Bone marrow (tissue), 2 donors: Measurements from ENCODE around the gene EDEM3.

Source experiments
- DNase-seq, 2 donors: peaks; one replicate each; lab custom pipeline; 2025; lab: John Stamatoyannopoulos, UW

EDEM3 gene

GRCh38 chr1:184673305-184673704 lies 81.4 kb downstream of the EDEM3 start:
- no peak for DNase-seq

GRCh38 chr1:184672013-184672726 lies 82.5 kb downstream of the EDEM3 start:
- DNase-seq = no peak

GRCh38 chr1:184669391-184669790 lies 85.3 kb downstream of the EDEM3 start:
- DNase-seq = no peak

- DNase-seq = no peak
These were observed 89.3 kb downstream of the EDEM3 start for GRCh38 chr1:184665360-184665759.

DNA sequence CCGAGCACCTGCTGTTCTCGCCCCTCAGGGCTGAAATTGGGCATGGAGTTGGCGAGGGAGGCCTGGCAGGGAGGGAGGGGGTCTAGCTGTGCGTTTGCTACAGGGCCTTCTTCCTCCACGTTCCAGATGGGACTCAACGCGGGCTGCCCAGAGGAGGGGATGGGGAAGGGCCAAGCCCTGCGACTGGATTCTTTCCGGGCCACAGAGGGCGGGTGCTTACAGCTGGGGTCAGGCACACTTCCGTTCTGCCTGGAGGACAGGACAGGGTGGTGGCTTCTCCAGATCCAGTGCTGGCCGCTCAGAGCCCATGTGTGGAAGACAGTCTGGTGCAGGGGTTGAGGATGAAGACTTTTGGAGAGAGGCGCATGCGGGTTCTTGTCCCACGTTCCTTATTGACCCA lies 90.0 kb downstream of the EDEM3 start:
- DNase-seq = no peak

DNA sequence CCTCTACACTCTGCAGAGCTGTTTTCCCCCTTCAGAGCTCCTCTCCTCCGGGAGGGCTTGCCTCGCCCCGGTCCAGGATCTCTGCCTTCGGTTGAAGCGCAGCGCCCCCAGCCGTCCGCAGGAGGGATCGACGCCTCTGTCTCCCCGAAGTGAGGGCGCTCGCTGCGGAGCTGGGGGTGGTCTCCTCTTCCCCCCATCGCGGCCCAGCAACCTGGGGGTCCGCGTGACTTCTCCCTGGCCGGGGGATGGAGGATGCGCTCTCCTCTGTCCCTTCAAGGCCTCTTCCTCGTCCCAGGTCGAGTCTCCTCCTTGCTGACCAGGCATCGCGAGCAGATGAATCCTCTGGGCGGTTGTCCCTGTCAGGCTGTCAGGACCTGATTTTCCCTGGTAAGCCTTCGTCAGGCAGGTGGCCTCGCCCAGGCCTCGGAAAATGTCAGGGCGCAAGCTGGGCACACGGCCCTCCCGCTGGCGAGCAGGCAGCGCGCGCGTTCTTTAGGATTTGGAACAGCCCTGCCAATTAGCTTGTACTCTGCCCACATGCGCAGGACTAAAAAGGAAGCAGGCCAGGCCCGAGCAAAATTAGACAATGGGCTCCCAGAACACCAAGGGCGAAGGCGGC lies 90.5 kb downstream of the EDEM3 start:
- peak; percentile 37 to 43 for DNase-seq

GRCh38 chr1:184661801-184662200 lies 92.9 kb downstream of the EDEM3 start:
- no peak for DNase-seq

GRCh38 chr1:184660462-184661191 lies 94.0 kb downstream of the EDEM3 start:
- no peak for DNase-seq

DNA sequence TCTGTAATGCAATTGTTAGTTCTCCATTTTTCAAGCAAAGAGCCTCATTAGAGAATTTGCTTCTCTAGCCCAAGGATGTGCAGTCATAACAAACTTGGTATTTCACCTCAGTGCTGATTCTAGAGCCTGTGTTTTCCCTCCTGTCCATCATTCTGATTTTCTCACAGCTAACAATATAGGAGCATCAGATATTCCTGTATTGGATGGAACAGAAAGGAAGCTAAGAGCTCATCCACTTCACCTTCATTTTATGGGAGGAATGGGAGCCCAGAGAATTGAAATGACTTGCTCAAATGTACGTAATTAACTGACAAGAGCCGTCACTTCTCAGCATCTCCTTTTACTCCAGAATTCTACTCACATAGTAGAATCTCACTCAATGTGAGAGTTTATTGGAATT lies 96.6 kb downstream of the EDEM3 start:
- DNase-seq = no peak

DNA sequence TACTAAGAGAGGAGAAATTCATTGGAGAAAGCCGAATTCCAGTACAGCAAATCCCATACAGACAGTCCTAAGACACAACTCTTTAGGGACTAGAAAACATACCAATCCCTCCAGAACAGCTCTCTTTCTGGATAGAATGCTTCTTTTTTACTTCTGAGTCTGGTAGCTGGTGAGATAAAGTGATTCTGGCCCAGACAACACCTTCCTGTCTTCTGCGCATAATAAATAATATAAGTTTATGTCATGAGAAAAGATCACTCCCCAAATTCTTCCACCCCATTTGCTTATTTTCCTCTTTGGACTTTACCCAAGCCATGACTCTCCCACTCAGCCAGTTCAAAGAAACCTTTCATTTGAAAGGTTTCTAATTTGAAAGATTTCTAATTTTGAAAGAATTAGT lies 98.4 kb downstream of the EDEM3 start:
- DNase-seq = no peak

DNA sequence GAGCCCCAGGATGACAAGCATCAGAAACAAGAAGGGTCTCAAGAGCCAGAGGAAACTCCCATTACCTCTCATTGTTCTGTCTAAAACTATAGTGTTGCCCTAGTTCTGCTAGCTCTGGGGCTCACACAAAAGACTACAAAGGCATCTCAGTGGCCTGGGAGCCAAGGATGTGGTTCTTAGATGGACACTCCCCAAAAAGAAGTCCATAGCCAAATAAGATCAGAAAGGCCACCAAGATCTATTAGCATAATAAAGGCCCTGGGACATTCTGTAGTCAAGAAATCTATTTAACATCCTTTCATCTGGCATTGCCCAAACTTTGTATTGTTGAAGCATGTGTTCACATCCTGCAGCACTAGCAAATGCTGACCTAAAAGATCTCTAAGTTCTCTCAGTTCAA lies 99.5 kb downstream of the EDEM3 start:
- DNase-seq = no peak

- DNase-seq = no peak
These were observed 104.3 kb downstream of the EDEM3 start for GRCh38 chr1:184650177-184650866.

DNA sequence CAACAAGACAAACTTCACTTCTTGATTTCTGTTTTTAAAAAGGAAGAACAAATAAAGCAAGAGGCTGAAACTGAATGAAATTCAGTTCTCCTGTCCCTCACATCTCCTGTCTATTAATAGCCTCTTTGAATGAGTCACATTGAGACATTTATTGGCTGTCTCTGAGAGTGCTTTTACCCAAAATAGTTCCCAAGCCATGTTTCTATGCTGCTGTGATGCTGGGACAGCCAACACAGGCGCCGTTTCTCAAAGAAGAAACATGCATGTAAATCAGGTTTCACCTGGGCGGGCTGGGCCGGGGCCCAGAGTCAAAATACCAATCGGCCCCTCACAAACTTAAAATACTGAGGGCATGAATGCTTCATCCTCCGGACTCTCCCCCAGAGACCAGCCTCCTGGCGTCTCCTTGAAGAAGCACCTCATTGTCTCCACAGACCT lies 105.2 kb downstream of the EDEM3 start:
- DNase-seq = peak in 1 of 2 donors; percentile 29

DNA sequence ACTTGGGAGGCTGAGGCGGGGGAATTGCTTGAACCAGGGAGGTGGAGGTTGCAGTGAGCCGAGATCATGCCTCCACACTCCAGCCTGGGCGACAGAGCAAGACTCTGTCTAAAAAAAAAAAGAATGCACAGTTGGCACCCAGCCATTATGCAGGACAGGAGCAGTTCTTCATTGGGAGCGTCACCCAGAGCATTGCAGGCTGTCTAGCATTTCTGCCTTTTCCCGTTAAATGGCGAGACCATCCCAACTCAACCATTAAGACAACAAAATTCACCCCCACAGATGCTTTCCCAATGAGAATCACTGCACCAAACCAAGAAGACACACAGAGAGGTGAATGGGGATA lies 105.8 kb downstream of the EDEM3 start:
- DNase-seq = no peak

DNA sequence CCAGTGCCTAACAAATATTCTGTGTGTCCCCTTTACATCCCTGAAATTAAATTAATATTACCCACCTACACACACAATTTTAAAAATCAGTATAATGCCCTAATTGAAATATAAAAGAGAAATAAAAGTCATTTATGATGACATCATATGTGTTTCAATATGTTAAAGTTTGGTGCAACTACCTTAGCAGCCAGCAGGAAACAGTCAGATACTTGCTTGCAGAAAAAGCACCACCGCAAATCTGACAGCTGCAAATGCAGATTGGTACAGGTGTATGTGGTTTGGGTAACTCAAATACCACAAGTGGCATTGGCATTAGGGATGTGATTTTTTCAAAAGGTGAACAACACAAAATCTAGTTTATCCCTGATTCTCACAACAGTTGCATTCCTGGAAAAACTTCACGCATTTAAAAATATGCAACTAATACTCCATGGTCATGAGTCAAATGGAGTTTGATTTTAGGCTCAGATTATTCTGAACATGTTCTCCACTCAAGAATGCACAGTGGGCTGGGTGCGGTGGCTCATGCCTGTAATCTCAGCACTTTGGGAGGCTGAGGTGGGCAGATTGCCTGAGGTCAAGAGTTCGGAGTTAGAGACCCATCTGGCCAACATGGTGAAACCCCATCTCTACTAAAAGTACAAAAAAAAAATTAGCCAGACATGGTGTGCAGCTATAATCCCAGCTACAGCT lies 106.3 kb downstream of the EDEM3 start:
- DNase-seq = no peak

- no peak for DNase-seq
These were observed 107.2 kb downstream of the EDEM3 start for GRCh38 chr1:184647471-184647870.

GRCh38 chr1:184646824-184647223 lies 107.8 kb downstream of the EDEM3 start:
- no peak for DNase-seq

- DNase-seq = no peak
These were observed 108.4 kb downstream of the EDEM3 start for GRCh38 chr1:184646178-184646701.

DNA sequence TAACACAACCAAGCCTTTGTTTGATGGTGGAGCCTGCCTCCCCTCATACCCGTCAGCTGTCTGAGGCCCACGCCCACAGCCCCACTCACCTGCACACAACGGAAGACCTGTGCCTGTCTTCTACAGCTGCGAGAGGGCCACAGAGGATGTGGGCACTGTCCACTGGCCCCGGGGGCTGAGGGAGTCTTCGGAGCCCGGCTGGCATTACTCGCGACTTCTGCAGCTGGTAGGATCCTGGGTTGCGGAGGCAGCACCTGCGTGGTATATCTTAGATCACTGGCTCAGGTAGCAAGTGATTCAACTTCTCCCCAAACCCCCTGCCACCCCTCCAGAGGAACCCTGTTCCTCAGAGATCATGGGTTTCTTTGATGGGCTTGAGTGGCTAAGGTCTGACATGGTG lies 109.9 kb downstream of the EDEM3 start:
- no peak for DNase-seq

- DNase-seq = no peak
These were observed 111.0 kb downstream of the EDEM3 start for GRCh38 chr1:184643661-184644060.

DNA sequence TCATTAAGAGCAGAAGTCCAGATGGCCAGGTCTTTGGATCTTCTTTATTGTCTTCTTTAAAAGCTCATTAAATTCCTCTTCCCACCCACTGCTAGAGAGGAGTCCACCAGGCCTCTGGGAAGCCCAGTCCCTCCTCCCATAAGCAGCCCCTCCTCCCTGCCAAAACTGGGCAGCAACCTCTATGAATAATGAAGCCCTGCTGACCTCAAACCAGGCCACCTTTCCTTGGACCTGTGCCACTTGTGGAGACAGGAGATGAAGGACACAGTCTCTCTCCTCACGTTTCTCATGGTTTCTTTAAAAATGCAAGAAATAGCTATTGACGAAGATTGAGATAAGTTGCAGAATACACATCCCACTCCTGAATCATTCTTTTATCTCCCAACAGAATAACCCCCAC lies 112.8 kb downstream of the EDEM3 start:
- no peak for DNase-seq

DNA sequence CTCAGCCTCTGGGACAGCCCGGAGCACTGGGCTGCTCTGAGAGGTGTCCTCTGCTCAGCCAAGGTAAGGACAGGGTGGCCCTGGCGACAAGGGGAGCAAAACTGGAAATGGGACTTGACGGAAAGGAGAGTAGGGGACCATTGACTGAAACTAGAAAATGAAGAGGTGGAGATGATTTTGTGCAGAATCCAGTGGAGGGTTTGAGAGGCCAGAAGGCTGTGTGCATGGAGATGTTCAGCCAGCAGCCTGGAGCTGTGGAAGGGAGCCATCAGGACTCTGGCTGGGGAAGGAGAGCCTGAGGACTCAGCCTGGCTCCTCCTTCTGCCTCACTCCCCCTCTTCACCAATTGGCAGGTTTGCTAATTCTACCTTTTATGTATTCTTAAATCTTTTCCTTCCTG lies 114.2 kb downstream of the EDEM3 start:
- no peak for DNase-seq
